ENCODE data around the gene RGMA. TPM values are rescaled to one million over a fixed set of nuclear protein-coding genes. Genes with fewer than 3 reads are reported as not detected.

Gene RGMA
- total RNA-seq, 1 experiment from 2014 or later, result 5.5 TPM

DNA sequence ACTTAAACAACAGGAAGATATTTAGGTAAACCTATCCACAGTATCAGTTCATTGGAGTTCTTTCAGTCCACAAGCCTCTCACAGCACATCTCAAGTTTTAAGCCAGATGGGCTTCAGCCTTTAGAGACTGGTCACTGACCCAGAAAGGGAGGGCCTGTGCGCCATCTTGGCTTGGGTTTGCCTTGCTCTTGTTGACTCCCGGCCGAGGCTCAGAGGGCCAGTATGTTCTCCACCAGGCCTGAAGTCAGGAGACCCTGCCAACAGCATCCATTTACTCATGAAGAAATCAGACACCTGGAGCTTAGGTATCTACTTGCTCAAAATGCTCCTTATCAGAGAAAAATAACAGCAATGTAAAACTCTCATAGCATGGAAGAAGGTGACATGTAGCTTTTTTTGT, 6.2 kb downstream of the RGMA start:
- no peak overlapping the region for H3K27ac ChIP-seq (ENCODE audit: low read depth, low read length)

GRCh38 chr15:93081399-93081798, 7.6 kb downstream of the RGMA start:
- Histone ChIP-seq H3K9me2 (ENCODE audit: insufficient read depth) (no peaks in the 10 kb centered on the region), H3K9me3 (ENCODE audit: control insufficient read depth in 1 of 2, insufficient read depth in 1 of 2, low read depth in 1 of 2, low read length in 2 of 2) (no peaks in the 10 kb centered on the region), H3K79me2 (ENCODE audit: insufficient read depth, low read length) (no peaks in the 10 kb centered on the region), H3K9ac (ENCODE audit: low read length) (no peak overlapping the region), H3K4me1 (ENCODE audit: control insufficient read depth in 1 of 2, insufficient read depth in 2 of 2, low read length in 2 of 2) (no peaks in the 10 kb centered on the region), H3K4me2 (ENCODE audit: low read length) (no peak overlapping the region), H2AFZ (ENCODE audit: low read depth, low read length, poor library complexity, severe bottlenecking) (no peak overlapping the region), H3K27me3 (ENCODE audit: insufficient read depth, low read length) (peaks cover 65% of the 10 kb centered on the region), H3K36me3 (ENCODE audit: control insufficient read depth in 1 of 2, insufficient read depth in 2 of 2, low read length in 2 of 2) (no peaks in the 10 kb centered on the region), H3K27ac (ENCODE audit: low read depth, low read length) (no peak overlapping the region), H3K4me3 (replicated peaks in 1 of 2; ENCODE audit: low read depth in 1 of 2, low read length in 2 of 2) (no peak overlapping the region), H4K20me1 (ENCODE audit: insufficient read depth) (no peaks in the 10 kb centered on the region)
- no peak for DNase-seq (ENCODE audit: low read depth, low spot score)
- TF ChIP-seq CEBPB (IDR thresholded peaks at IDR 0.05; ENCODE audit: low read depth) (no peak), EZH2 (IDR thresholded peaks at IDR 0.05) (no peak), SIN3A (IDR thresholded peaks at IDR 0.05; ENCODE audit: low read depth) (no peak), ELF1 (IDR thresholded peaks at IDR 0.05; ENCODE audit: borderline replicate concordance, low read depth) (no peak), EZH2phosphoT487 (IDR thresholded peaks at IDR 0.05; ENCODE audit: borderline replicate concordance) (no peak), FOSL1 (IDR thresholded peaks at IDR 0.05; ENCODE audit: low read depth) (no peak), CBX3 (IDR thresholded peaks at IDR 0.05; ENCODE audit: low read depth) (no peak), SP1 (IDR thresholded peaks at IDR 0.05; ENCODE audit: low read depth) (no peak), CTCF (IDR thresholded peaks at IDR 0.05 in 2 of 3, conservative IDR thresholded peaks at IDR 0.05 in 1 of 3; ENCODE audit: borderline replicate concordance in 1 of 3, insufficient read depth in 1 of 3, low read depth in 2 of 3, low read length in 2 of 3) (no peak), ZFX (IDR thresholded peaks at IDR 0.05) (no peak), POLR2A (IDR thresholded peaks at IDR 0.05; ENCODE audit: borderline replicate concordance, extremely low read depth, insufficient read depth, insufficient read length) (no peak), RAD21 (IDR thresholded peaks at IDR 0.05; ENCODE audit: low read depth) (no peak), SRF (IDR thresholded peaks at IDR 0.05; ENCODE audit: low read depth) (no peak), TCF7L2 (IDR thresholded peaks at IDR 0.05; ENCODE audit: borderline replicate concordance, extremely low read depth, insufficient read depth, insufficient read length) (no peak), JUND (IDR thresholded peaks at IDR 0.05) (no peak), EGR1 (IDR thresholded peaks at IDR 0.05; ENCODE audit: low read depth) (no peak)
- TF ChIP-seq, protein P1, sequence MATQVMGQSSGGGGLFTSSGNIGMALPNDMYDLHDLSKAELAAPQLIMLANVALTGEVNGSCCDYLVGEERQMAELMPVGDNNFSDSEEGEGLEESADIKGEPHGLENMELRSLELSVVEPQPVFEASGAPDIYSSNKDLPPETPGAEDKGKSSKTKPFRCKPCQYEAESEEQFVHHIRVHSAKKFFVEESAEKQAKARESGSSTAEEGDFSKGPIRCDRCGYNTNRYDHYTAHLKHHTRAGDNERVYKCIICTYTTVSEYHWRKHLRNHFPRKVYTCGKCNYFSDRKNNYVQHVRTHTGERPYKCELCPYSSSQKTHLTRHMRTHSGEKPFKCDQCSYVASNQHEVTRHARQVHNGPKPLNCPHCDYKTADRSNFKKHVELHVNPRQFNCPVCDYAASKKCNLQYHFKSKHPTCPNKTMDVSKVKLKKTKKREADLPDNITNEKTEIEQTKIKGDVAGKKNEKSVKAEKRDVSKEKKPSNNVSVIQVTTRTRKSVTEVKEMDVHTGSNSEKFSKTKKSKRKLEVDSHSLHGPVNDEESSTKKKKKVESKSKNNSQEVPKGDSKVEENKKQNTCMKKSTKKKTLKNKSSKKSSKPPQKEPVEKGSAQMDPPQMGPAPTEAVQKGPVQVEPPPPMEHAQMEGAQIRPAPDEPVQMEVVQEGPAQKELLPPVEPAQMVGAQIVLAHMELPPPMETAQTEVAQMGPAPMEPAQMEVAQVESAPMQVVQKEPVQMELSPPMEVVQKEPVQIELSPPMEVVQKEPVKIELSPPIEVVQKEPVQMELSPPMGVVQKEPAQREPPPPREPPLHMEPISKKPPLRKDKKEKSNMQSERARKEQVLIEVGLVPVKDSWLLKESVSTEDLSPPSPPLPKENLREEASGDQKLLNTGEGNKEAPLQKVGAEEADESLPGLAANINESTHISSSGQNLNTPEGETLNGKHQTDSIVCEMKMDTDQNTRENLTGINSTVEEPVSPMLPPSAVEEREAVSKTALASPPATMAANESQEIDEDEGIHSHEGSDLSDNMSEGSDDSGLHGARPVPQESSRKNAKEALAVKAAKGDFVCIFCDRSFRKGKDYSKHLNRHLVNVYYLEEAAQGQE (IDR thresholded peaks at IDR 0.05; ENCODE audit: low read depth), result no peak
- POLR2A ChIA-PET, result no interaction called here
- CTCF ChIA-PET, result no interaction called here
- no peak for ATAC-seq
- intact Hi-C loops (cut with micrococcal nuclease), result loop anchor here (10.0 kb wide), 1 partner anchor 893 kb away; no protein-coding TSS in a partner anchor
- BruUV-seq (replicated peaks), result no TSS peak
- RAD21 ChIA-PET (ENCODE audit: low non-redundant PET in 1 of 2, low total read pairs in 2 of 2, uncharacterized antibody in 2 of 2, unreplicated experiment in 2 of 2), result no interaction called here

More for the DNA sequence above, 6.2 kb downstream of the RGMA start:
- DNase-seq (ENCODE audit: low read depth, low spot score) (no peak), ATAC-seq (no peak)
- Histone ChIP-seq H3K9ac (ENCODE audit: low read length) (no peak overlapping the region), H3K4me2 (ENCODE audit: low read length) (no peak overlapping the region), H3K9me3 (ENCODE audit: control insufficient read depth in 1 of 2, insufficient read depth in 1 of 2, low read depth in 1 of 2, low read length in 2 of 2) (no peaks in the 10 kb centered on the region), H3K4me3 (replicated peaks in 1 of 2; ENCODE audit: low read depth in 1 of 2, low read length in 2 of 2) (no peak overlapping the region), H2AFZ (ENCODE audit: low read depth, low read length, poor library complexity, severe bottlenecking) (no peak overlapping the region), H3K4me1 (ENCODE audit: control insufficient read depth in 1 of 2, insufficient read depth in 2 of 2, low read length in 2 of 2) (peaks cover 0 to 5% of the 10 kb centered on the region in 2 experiments; a peak in 1 of 4 replicates), H3K79me2 (ENCODE audit: insufficient read depth, low read length) (no peaks in the 10 kb centered on the region), H3K9me2 (ENCODE audit: insufficient read depth) (no peaks in the 10 kb centered on the region), H3K36me3 (ENCODE audit: control insufficient read depth in 1 of 2, insufficient read depth in 2 of 2, low read length in 2 of 2) (no peaks in the 10 kb centered on the region), H3K27me3 (ENCODE audit: insufficient read depth, low read length) (peaks cover 71% of the 10 kb centered on the region), H4K20me1 (ENCODE audit: insufficient read depth) (no peaks in the 10 kb centered on the region)
- POLR2A ChIA-PET, result no interaction called here
- RAD21 ChIA-PET (ENCODE audit: low non-redundant PET in 1 of 2, low total read pairs in 2 of 2, uncharacterized antibody in 2 of 2, unreplicated experiment in 2 of 2), result no interaction called here
- intact Hi-C loops (cut with micrococcal nuclease), result loop anchor here (10.0 kb wide), 1 partner anchor 892 kb away; no protein-coding TSS in a partner anchor
- TF ChIP-seq ZNF274 (IDR thresholded peaks at IDR 0.05; ENCODE audit: low read depth, low read length), result no peak
- CTCF ChIA-PET, result no interaction called here
- no TSS peak for BruUV-seq (replicated peaks)
